Stimulated activated CD4-positive, alpha-beta T cell treated with anti-CD3 and anti-CD28 coated beads, TNF-alpha, amount 100 ng/mL, for 48 hours (primary cell): ENCODE measurements around the gene F9.

Experiments used
- DNase-seq, 3 donors: peaks; one replicate each; pipeline ENCODE4 v3.0.0-alpha.2; 2020; ENCODE audit warnings: low read depth in 3 of 3

Gene F9

GRCh38 chrX:139600105-139600504, 69.6 kb downstream of the F9 start:
- no peak for DNase-seq
